GM10266 (cell line): ENCODE results near the gene PRDM15.

ENCODE experiments used
- DNase-seq: peaks from one replicate; pipeline ENCODE4 v3.0.0; 2012; ENCODE audit errors: extremely low spot score
- CTCF ChIP-seq: IDR thresholded peaks from 2 replicates; pipeline ENCODE4 v1.5.1; 2012; ENCODE audit warnings: mild to moderate bottlenecking, low read depth; ENCODE audit not compliant: control insufficient read depth, insufficient read depth; ENCODE audit errors: missing control alignments

The PRDM15 gene

DNA sequence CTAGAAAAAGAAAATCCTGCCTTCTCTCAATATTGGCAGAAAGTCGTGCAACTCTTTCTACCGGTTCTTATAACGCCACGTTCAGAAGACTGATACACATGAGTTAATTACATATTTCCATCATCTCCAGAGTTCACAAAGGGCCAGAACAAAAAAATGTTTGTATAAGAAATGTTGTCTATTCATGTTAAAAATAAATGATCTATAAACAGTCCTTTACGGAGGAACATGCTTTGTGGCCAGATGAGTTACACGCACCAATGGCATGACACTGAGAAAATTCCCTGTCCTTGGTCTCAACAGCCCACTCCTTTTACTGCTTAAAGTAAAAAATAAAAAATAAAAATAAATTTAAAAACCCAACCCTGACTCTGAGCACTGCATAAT lies 45.2 kb upstream of the PRDM15 start:
- TF ChIP-seq CTCF = no peak
- DNase-seq = no peak

GRCh38 chr21:41923631-41924367 lies 44.7 kb upstream of the PRDM15 start:
- no peak for TF ChIP-seq CTCF
- DNase-seq = no peak

DNA sequence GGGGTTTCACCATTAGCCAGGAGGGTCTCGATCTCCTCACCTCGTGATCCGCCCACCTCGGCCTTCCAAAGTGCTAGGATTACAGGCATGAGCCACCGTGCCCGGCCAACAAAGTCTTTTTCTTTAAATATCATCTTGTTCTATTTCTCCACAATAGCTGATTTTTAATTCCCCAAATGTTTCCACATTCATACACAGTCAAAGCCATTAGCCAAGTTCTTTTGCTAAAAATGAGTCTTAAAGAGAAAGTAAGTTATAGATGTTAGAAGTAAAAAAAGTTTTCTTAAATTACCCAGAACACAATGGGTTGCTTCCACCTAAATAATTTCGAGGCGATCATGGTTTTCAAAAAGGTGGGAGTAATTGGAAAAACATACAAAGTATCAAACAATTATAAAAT lies 44.0 kb upstream of the PRDM15 start:
- TF ChIP-seq CTCF = no peak
- DNase-seq = no peak

DNA sequence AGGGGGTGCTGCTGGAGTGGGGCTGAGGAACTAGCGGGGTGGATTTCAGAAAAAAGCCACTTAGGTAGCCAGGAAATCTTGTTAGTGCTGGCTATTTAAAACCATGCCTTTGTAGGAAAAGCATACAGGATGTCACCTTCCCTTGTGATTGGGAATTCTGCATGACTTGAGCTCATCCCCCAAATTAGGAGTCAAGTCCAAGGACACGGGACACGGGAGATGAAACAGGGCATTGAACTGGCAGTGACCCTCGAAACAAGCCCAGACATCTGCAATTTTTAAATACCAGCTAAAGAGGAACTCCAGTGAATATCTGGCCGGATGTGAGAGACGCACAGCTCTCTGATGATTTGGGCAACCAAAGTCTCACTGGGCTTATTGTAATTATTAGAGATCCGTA lies 41.9 kb upstream of the PRDM15 start:
- no peak for DNase-seq
- TF ChIP-seq CTCF = no peak

DNA sequence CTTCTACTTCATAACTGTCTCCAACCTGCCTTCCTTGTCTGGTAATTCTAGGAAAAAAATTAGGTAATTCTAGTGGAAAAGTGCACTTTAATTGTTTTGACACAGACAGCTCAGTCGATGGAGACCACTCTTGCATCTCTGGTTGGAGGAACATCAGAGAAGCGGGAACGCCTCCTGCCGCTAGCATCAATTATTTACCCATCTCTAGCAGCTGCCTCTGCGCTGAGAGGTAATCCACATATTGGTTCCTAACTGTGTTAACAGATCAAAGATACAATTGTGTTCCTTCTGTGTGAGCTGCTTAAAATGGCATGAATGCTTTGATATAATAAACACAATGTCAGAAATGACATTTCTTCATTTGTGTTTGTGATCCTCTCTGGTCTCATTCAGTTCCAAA lies 41.3 kb upstream of the PRDM15 start:
- TF ChIP-seq CTCF = no peak
- DNase-seq = no peak

DNA sequence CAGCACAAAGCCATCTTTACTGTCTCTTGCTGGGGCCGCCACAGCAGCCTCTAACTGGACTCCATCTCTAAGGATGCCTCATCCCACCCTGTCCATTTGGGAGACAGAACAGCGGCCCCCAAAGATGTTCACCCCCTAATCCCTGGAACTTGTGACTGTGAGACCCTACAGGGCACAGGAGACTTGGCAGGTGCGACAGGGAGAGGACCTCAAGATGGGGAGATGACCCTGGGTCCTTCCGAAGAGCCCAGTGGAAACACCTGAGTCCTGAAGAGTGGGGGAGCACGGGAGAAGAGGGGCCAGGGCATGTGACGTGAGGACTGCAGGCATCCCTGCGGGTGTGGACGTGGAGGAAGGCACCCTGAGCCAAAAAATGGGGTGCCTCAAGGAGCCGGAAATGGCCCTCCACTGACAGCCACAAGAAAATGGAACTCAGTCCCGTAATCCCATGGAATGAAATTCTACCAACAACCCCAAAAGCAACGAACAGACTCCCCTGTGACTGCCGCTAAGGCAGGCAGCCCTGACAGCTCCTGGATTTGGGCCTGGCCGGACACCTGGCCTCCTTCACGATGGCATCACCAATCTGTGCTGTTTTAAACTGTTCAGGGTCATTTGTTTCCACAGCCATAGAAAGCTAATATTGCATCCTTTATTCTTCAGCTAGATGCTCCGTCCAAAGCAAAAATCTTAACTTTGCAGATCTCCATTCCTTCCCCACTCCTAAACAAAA lies 40.7 kb upstream of the PRDM15 start:
- TF ChIP-seq CTCF = no peak
- DNase-seq = no peak
